ENCODE results near the gene HS1BP3.

Gene HS1BP3

DNA sequence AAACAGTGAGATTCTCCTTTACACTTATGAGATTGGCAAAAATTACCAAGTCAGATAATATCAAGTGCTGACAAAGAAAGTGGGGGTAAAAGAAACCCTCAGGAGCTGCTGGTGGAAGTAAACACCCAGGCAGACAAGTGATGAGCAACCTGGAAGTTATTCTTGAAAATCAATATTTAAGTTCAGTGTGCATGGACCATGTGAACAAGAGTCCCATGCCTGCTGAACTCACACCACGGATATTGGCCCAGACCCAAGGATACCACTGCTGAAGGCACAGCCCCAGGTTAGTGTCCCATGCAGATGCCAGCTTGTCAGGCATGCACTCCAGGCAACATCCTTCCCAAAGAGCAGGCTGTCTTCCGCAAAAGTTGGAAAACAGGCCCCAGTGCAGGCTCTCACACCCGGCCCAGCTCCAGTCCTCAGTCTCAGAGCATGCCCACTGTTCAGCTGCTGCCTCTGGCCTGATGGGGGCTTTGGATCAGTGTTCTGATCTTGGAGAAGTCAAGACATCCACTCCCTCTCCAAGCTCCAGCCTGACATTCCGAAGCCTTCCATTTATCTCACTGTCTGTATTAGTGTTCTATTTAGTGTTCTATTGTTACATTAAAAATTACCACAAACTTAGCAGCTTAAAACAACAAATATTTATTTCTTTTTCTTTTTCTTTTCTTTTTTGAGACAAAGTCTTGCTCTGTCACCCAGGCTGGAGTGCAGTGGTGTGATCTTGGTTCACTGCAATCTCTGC lies 70.0 kb downstream of the HS1BP3 start:
- DNase-seq = no peak

GRCh38 chr2:20579866-20580265 lies 71.0 kb downstream of the HS1BP3 start:
- DNase-seq = no peak

- DNase-seq = no peak
Measured at GRCh38 chr2:20578895-20579825, 71.7 kb downstream of the HS1BP3 start.

- DNase-seq = no peak
Measured at GRCh38 chr2:20578266-20578894, 72.5 kb downstream of the HS1BP3 start.

DNA sequence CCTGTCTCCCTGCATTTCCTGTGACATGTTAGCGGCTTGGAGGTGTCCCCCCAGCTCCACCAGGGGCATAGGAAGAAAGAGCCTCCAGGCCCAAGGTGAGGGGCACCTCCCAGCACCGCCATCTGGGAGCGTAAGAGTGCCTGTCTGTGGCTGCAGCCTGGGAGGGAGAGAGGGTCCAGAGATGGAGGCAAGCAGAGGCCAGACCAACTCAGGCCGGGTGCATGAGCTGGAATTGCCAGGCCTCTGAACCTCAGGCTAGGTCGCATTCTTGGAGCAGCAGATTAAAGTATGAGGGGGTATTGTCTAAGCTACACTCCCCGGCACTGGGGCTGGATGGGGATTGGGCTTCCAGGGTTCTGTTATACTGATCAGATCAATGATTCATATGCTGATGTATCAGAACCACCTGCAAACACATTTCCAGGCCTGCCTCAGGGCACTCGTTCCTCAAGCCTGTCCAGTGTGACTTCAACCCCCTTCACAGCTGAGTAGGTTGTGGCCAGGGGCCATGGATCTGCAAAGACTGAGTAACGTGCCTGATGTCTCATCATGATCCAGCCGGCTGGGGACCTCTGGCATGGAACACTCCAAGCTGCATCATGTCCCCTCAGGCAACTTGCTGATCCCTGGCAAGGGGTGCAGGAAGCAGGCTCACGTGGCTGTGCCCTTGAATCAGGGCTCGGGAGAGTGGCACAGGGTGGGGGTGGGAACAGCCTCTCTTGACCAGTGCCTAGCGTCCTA lies 73.2 kb downstream of the HS1BP3 start:
- no peak for DNase-seq

GRCh38 chr2:20576598-20577115 lies 74.2 kb downstream of the HS1BP3 start:
- no peak for DNase-seq

- DNase-seq = no peak
Measured at GRCh38 chr2:20575935-20576597, 74.8 kb downstream of the HS1BP3 start.

DNA sequence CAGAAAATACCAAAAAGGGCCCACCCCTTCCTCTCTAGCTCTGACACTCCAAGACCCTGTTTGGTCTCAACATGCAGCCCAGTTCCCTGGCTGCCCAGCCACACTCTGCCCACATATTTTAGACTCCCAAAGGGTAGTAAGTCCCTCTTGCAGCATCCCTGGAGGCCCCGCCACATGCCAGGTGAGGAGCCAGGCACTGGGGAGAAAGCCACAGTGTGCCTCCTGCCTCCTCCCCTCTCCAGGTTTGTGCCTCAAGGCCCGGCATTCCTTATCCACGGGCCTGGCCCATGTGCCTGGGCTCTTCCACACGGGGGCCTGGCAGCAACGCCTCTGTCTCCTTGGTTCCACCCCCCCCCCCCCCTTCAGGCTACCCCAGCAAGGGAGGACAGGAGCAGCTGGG lies 75.5 kb downstream of the HS1BP3 start:
- no peak for DNase-seq

- no peak for DNase-seq
Measured at GRCh38 chr2:20574930-20575329, 76.0 kb downstream of the HS1BP3 start.

- no peak for DNase-seq
Measured at GRCh38 chr2:20574423-20574911, 76.4 kb downstream of the HS1BP3 start.

- DNase-seq = no peak
Measured at GRCh38 chr2:20573620-20574422, 77.1 kb downstream of the HS1BP3 start.

GRCh38 chr2:20572221-20572620 lies 78.7 kb downstream of the HS1BP3 start:
- DNase-seq = no peak

- DNase-seq = no peak
Measured at GRCh38 chr2:20571644-20572215, 79.2 kb downstream of the HS1BP3 start.

- DNase-seq = no peak
Measured at GRCh38 chr2:20571231-20571630, 79.7 kb downstream of the HS1BP3 start.

DNA sequence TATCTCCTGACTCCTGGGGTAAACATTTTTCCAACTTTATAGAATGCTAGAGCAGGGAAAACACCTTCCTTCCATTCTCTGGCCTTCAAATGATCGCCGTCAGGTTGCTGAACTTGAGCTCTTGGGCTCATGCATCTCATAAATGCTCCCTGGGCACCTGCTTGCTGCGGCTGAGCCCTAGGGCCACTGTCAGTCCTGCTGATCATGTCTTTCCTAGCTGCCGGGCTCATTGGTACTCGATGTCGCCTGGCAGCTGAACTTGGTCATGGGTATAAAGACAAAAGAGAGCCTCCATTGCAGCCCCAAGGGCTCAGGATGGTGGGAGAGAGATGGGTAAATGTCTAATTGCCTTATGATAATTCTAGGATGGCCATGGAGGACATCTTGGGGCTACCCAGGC lies 80.6 kb downstream of the HS1BP3 start:
- DNase-seq = no peak

DNA sequence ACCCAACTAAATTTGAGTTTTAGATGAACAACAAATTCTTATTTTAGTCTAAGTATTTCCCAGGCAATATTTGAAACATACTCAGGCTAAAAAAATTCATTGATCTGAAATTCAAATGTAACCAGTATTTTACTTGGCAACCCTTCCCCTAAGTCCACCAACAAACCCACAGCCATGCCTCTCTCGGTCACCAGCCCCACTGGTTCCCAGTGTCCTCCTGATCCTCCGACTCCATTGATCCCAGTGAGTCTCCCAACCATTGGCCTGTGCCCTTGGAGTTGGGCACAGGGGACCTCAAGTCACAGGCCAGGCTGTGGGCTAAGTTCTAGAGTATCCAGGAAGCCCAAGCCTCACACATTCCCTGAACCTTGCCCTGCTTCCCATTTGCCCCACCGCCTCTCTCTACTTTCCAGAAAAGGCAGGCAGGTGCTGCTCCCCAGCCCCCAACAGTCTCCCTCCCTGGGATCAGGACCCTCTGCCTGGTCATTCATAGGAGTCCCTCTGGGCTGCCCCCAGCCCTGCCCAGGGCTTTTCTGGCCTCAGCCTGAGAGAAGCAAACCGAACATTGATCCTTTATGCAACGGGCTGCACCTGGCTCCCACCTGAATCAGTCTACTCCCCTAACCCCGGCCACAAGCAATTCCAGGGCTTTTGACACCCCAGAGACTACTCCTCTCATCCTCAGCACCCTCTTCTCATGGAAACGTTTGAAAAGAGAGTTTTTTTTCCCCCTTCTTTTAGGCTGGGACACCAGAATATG lies 81.3 kb downstream of the HS1BP3 start:
- DNase-seq = no peak

DNA sequence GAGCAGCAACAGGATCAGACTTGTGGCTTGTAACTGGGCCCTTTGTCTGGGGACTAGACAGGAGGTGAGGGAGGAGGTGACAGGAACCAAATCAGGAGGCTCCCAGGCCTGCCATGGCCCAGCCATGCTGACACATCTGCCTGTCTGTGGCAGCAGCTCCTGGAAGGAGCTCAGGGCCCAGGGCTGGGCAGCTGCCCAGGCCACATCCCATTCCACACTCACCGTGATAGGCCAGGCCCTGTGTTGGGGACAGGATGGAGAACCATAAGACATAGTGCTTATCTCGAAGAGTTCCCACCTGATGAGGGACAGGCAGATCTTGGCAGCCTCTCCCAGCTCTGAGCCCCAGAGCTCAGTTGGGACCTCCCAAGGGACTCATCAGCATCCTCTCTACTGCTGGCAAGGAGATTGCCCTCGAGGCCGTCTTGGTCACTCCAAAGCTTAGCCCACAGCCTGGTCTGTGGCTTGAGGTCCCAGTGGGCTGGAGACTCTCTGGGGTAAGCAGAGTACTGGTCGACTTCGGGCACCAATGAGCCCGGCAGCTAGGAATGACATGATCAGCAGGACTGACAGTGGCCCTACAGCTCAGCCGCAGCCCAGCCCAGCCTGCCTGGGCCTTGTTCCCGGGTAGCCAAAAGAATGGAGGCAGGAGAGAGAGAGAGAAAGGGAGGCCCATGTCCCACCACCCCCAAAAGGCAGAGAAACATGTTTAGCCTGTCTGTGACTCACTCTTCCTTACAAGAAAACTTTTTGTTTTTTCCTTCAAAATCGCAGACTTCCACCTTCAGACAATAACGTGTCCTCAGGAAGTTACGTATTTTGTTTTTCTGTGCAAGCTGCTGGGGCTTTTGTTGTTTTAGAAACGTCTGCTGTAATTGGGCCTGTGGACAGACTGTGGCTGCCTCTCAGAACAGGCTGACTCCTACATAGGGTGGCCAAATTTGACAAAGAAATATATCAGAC lies 82.1 kb downstream of the HS1BP3 start:
- DNase-seq = no peak

DNA sequence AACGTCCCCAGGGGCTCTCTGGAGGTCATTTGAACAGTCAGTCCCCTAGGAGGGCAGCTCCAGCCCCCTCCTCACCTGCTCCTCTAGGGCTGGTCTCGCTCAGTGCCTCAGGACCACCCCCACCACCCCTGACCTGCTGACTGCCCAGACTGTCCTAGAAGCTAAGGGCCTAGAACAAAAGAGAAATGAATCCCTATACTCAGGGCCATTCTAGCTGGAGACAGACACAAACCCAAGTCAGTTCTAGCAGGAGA lies 83.0 kb downstream of the HS1BP3 start:
- no peak for DNase-seq

Measured in activated CD8-positive, alpha-beta memory T cell treated with anti-CD3 and anti-CD28 coated beads, Interleukin-2, amount 50 U/mL, for 48 hours (primary cell).